GM12878 (cell line): ENCODE data around the gene PSMC3IP.

Source experiments
- POLR2AphosphoS5 ChIP-seq: IDR thresholded peaks from 2 replicates; pipeline ENCODE4 v1.6.1; 2011; ENCODE audit warnings: mild to moderate bottlenecking, low read length, inconsistent platforms
- TF ChIP-seq, protein P1 (sequence below): fragments of 450-650 bp; conservative IDR thresholded peaks from 2 replicates; pipeline ENCODE4 v1.6.1; 2017; ENCODE audit warnings: mild to moderate bottlenecking, moderate library complexity

- no peak for TF ChIP-seq POLR2AphosphoS5
- TF ChIP-seq, protein P1, sequence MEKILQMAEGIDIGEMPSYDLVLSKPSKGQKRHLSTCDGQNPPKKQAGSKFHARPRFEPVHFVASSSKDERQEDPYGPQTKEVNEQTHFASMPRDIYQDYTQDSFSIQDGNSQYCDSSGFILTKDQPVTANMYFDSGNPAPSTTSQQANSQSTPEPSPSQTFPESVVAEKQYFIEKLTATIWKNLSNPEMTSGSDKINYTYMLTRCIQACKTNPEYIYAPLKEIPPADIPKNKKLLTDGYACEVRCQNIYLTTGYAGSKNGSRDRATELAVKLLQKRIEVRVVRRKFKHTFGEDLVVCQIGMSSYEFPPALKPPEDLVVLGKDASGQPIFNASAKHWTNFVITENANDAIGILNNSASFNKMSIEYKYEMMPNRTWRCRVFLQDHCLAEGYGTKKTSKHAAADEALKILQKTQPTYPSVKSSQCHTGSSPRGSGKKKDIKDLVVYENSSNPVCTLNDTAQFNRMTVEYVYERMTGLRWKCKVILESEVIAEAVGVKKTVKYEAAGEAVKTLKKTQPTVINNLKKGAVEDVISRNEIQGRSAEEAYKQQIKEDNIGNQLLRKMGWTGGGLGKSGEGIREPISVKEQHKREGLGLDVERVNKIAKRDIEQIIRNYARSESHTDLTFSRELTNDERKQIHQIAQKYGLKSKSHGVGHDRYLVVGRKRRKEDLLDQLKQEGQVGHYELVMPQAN: no peak
These were observed 46.5 kb downstream of the PSMC3IP start for GRCh38 chr17:42530952-42531454.
